ENCODE measurements around the gene CDON.

- TF ChIP-seq POLR2A (IDR thresholded peaks at IDR 0.05; ENCODE audit: low read length) (no peak), GATA1 (IDR thresholded peaks at IDR 0.05; ENCODE audit: low read depth, low read length) (no peak)
These were observed 145.9 kb downstream of the CDON start for GRCh38 chr11:125916683-125917347.
